Epithelial cell of esophagus (primary cell): Measurements from ENCODE around the gene BCL2.
"Not testable (repeated sequence)": the region's sequence is repeated elsewhere in the genome, so short reads cannot be mapped to it uniquely, and the experiment has no call there.

Experiments used
- DNase-seq: peaks from one replicate; pipeline ENCODE4 v3.0.0; 2010; ENCODE audit warnings: low read depth
- H3K4me3 ChIP-seq: 2 replicates; pipeline ENCODE4 v1.5.1; 2011; ENCODE audit warnings: mild to moderate bottlenecking, low read length, control low read depth
- TF ChIP-seq, protein P1 (sequence below): IDR thresholded peaks from 2 replicates; pipeline ENCODE4 v1.5.1; 2011; ENCODE audit warnings: low read depth, mild to moderate bottlenecking, low read length, control low read depth, inconsistent platforms; ENCODE audit not compliant: insufficient read depth; ENCODE audit errors: missing control alignments

Gene BCL2

GRCh38 chr18:63319383-63320122 lies at the start of gene BCL2:
Gene BCL2, minus strand, starts transcription at chr18:63319769.
- peak; percentile 37 for DNase-seq

GRCh38 chr18:63368611-63369010 lies 49.0 kb upstream of the BCL2 start:
- DNase-seq: no peak
- TF ChIP-seq, protein P1, sequence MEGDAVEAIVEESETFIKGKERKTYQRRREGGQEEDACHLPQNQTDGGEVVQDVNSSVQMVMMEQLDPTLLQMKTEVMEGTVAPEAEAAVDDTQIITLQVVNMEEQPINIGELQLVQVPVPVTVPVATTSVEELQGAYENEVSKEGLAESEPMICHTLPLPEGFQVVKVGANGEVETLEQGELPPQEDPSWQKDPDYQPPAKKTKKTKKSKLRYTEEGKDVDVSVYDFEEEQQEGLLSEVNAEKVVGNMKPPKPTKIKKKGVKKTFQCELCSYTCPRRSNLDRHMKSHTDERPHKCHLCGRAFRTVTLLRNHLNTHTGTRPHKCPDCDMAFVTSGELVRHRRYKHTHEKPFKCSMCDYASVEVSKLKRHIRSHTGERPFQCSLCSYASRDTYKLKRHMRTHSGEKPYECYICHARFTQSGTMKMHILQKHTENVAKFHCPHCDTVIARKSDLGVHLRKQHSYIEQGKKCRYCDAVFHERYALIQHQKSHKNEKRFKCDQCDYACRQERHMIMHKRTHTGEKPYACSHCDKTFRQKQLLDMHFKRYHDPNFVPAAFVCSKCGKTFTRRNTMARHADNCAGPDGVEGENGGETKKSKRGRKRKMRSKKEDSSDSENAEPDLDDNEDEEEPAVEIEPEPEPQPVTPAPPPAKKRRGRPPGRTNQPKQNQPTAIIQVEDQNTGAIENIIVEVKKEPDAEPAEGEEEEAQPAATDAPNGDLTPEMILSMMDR: no peak
- H3K4me3 ChIP-seq: no peak overlapping the region

More at GRCh38 chr18:63319383-63320122, at the start of gene BCL2:
- H3K4me3 ChIP-seq: peak within 1 kb of the TSS; percentile 56
- TF ChIP-seq, protein P1: no peak

- H3K4me3 ChIP-seq: peak within 1 kb of the TSS; percentile 78
Observed at GRCh38 chr18:63367053-63367953, 47.7 kb upstream of the BCL2 start, which contains the start of gene KDSR. Gene KDSR, minus strand, starts transcription at chr18:63367206. Its CDS starts 88 bp downstream, at chr18:63367118.

GRCh38 chr18:63366213-63367052 lies 46.9 kb upstream of the BCL2 start:
- DNase-seq: peak; percentile 85
- TF ChIP-seq, protein P1: no peak
- H3K4me3 ChIP-seq: peak overlapping the region; percentile 75

More at GRCh38 chr18:63367053-63367953, 47.7 kb upstream of the BCL2 start, which contains the start of gene KDSR:
- TF ChIP-seq, protein P1: no peak
- peak; percentile 99 for DNase-seq

- peak overlapping the region; percentile 75 for H3K4me3 ChIP-seq
- no peak for DNase-seq
- TF ChIP-seq, protein P1: no peak
Observed at GRCh38 chr18:63365876-63366212, 46.3 kb upstream of the BCL2 start.

DNA sequence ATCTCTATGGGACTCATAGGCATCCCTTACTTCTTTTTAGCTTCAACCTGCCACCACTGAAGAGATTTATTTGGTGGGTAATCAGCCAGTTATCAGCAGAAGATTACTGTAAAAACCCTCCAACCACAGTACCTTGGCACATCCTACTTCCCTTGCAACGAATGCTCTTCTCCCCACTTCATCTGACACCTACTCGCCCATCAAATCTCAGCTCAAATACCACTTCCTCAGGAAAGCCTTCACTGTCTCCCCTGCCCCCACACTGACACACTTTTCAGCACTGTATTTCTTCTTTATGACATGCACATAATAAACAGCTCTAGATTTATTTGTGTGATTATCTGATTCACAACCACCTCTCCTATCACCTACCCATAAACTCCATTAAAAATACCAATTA lies 44.4 kb upstream of the BCL2 start:
- H3K4me3 ChIP-seq: no peak overlapping the region
- TF ChIP-seq, protein P1: no peak
- no peak for DNase-seq

- H3K4me3 ChIP-seq, DNase-seq: not testable (repeated sequence)
Observed at GRCh38 chr18:63363420-63363819, 43.9 kb upstream of the BCL2 start.
